SK-N-SH (cell line): ENCODE measurements around the gene RAD51B. TPM values are rescaled to one million over a fixed set of nuclear protein-coding genes. Genes with fewer than 3 reads are reported as not detected.

Experiments used
- CTCF ChIA-PET: fragments of 300-600, 350-600 bp; formaldehyde crosslinking; extraction: SDS; loops from one replicate; lab custom pipeline; 2021; lab: Yijun Ruan, JAX
- POLR2A ChIA-PET: fragments of 350-600 bp; sonication (Branson Sonifier 250); formaldehyde crosslinking; extraction: SDS; loops from one replicate; lab custom pipeline; 2020; ENCODE audit warnings: antibody characterized with exemption, inconsistent platforms; lab: Yijun Ruan, JAX
- DNase-seq: peaks from one replicate; pipeline ENCODE4 v3.0.0; 2012
- H2AFZ ChIP-seq: fragments of 200-600 bp; sonication (generic); 2 replicates; pipeline ENCODE4 v1.8.1; 2016; ENCODE audit warnings: antibody characterized with exemption, mild to moderate bottlenecking, low read depth
- H3F3A ChIP-seq: fragments of 200-600 bp; sonication (generic); replicated peaks from 2 replicates; pipeline ENCODE3; 2016; ENCODE audit warnings: antibody characterized with exemption, mild to moderate bottlenecking; ENCODE audit not compliant: insufficient read depth
- H3K27ac ChIP-seq, 2 experiments: fragments of 200-500 bp in 1 of 2; fragments of 200-600 bp in 1 of 2; sonication (Bioruptor generic) in 1 of 2; sonication (generic), shearing (Covaris generic) in 1 of 2; 2 replicates each; pipeline versions ENCODE4 v1.5.1 to v1.6.1; 2014 to 2016; ENCODE audit warnings: low read depth in 2 of 2, inconsistent platforms in 1 of 2, low read length in 1 of 2, mild to moderate bottlenecking in 1 of 2, mixed read lengths in 1 of 2
- H3K27me3 ChIP-seq: fragments of 200-600 bp; sonication (generic), shearing (Covaris generic); 2 replicates; pipeline ENCODE4 v1.6.1; 2016; ENCODE audit warnings: mixed run types; ENCODE audit not compliant: insufficient read depth
- H3K36me3 ChIP-seq, 2 experiments: fragments of 200-500 bp in 1 of 2; fragments of 200-600 bp in 1 of 2; sonication (Bioruptor generic) in 1 of 2; sonication (generic) in 1 of 2; replicated peaks in 1 of 2; 2 replicates each; pipeline versions ENCODE3 to v1.5.1; 2014 to 2016; ENCODE audit warnings: low read length in 1 of 2, mild to moderate bottlenecking in 1 of 2; ENCODE audit not compliant: insufficient read depth in 2 of 2, control insufficient read depth in 1 of 2
- H3K4me1 ChIP-seq, 2 experiments: fragments of 200-500 bp in 1 of 2; fragments of 200-600 bp in 1 of 2; sonication (Bioruptor generic) in 1 of 2; sonication (generic), shearing (Covaris generic) in 1 of 2; 2 replicates each; pipeline versions ENCODE4 v1.5.1 to v1.6.1; 2014 to 2016; ENCODE audit warnings: low read depth in 1 of 2, low read length in 1 of 2, mixed run types in 1 of 2; ENCODE audit not compliant: insufficient read depth in 2 of 2, control insufficient read depth in 1 of 2
- H3K4me2 ChIP-seq: fragments of 200-600 bp; sonication (generic), shearing (Covaris generic); 2 replicates; pipeline ENCODE4 v1.6.1; 2017; ENCODE audit warnings: mixed run types
- H3K4me3 ChIP-seq, 2 experiments: fragments of 200-500 bp in 1 of 2; fragments of 200-600 bp in 1 of 2; sonication (Bioruptor generic) in 1 of 2; sonication (generic), shearing (Covaris generic) in 1 of 2; 2 replicates each; pipeline versions ENCODE4 v1.5.1 to v1.8.1; 2014 to 2016; ENCODE audit warnings: low read depth in 2 of 2, inconsistent platforms in 1 of 2, low read length in 1 of 2, mild to moderate bottlenecking in 1 of 2, mixed read lengths in 1 of 2, moderate library complexity in 1 of 2
- H3K79me2 ChIP-seq: fragments of 200-600 bp; sonication (generic); 2 replicates; pipeline ENCODE4 v1.8.1; 2017; ENCODE audit warnings: mild to moderate bottlenecking; ENCODE audit not compliant: insufficient read depth
- H3K9ac ChIP-seq: fragments of 200-600 bp; sonication (generic); 2 replicates; pipeline ENCODE4 v1.6.1; 2017; ENCODE audit warnings: mixed run types
- H3K9me2 ChIP-seq: fragments of 200-600 bp; sonication (generic); 2 replicates; pipeline ENCODE4 v1.6.1; 2017; ENCODE audit warnings: mixed run types
- H3K9me3 ChIP-seq: fragments of 200-600 bp; sonication (generic); 2 replicates; pipeline ENCODE4 v1.6.1; 2017; ENCODE audit warnings: mixed run types, mild to moderate bottlenecking, moderate library complexity
- H4K20me1 ChIP-seq: fragments of 200-600 bp; sonication (generic); 2 replicates; pipeline ENCODE4 v1.6.1; 2017; ENCODE audit warnings: mild to moderate bottlenecking, mixed run types; ENCODE audit not compliant: insufficient read depth
- CHD2 ChIP-seq: fragments of 150-350 bp; IDR thresholded peaks from 2 replicates; pipeline ENCODE4 v1.6.1; 2018; ENCODE audit warnings: low read length; ENCODE audit not compliant: partially characterized antibody
- ELF1 ChIP-seq: IDR thresholded peaks from 2 replicates; pipeline ENCODE4 v1.4.0; 2012
- GABPA ChIP-seq: IDR thresholded peaks from 2 replicates; pipeline ENCODE4 v1.4.0; 2012; ENCODE audit warnings: low read depth, mild to moderate bottlenecking
- NFIC ChIP-seq: IDR thresholded peaks from 2 replicates; pipeline ENCODE4 v1.4.0; 2012; ENCODE audit warnings: borderline replicate concordance
- POLR2AphosphoS5 ChIP-seq: IDR thresholded peaks from 2 replicates; pipeline ENCODE4 v1.6.1; 2012; ENCODE audit warnings: low read depth, low read length
- RAD21 ChIP-seq: IDR thresholded peaks from 2 replicates; pipeline ENCODE4 v1.6.1; 2012; ENCODE audit warnings: mild to moderate bottlenecking, low read length
- RCOR1 ChIP-seq: fragments of 150-350 bp; IDR thresholded peaks from 2 replicates; pipeline ENCODE4 v1.6.1; 2017; ENCODE audit warnings: antibody characterized with exemption, low read length
- RXRA ChIP-seq: IDR thresholded peaks from 2 replicates; pipeline ENCODE4 v1.4.0; 2012; ENCODE audit warnings: low read depth, mild to moderate bottlenecking, borderline replicate concordance
- SIN3A ChIP-seq: IDR thresholded peaks from 2 replicates; pipeline ENCODE4 v1.6.1; 2012; ENCODE audit warnings: low read depth, mild to moderate bottlenecking, low read length, moderate library complexity, borderline replicate concordance
- SMC3 ChIP-seq: IDR thresholded peaks from 2 replicates; pipeline ENCODE4 v1.6.1; 2012; ENCODE audit warnings: low read depth, low read length, improper control_type of control experiment
- TAF1 ChIP-seq: IDR thresholded peaks from 2 replicates; pipeline ENCODE4 v1.6.1; 2012; ENCODE audit warnings: low read depth, mild to moderate bottlenecking, low read length, moderate library complexity, borderline replicate concordance
- TEAD4 ChIP-seq: IDR thresholded peaks from 2 replicates; pipeline ENCODE4 v1.4.0; 2012; ENCODE audit warnings: mild to moderate bottlenecking, borderline replicate concordance; ENCODE audit not compliant: insufficient read depth
- WGBS: methylation state at CpG from one replicate; pipeline ENCODE4 v1.1.6; 2017; ENCODE audit warnings: low lambda C conversion rate; 5-methylcytosine and 5-hydroxymethylcytosine counted together
- polyA plus RNA-seq, 3 experiments: library from polyadenylated mRNA; depleted of rRNA; stranded (reverse); fragments of >200 nt; gene quantifications; 2 replicates each; pipeline ENCODE4 v1.2.3, GENCODE V29; 2012
- TF ChIP-seq, protein P1 (sequence below): IDR thresholded peaks from 2 replicates; pipeline ENCODE4 v1.4.0; 2012; ENCODE audit warnings: low read depth, borderline replicate concordance

The RAD51B gene
- polyA plus RNA-seq, 1 of the 3 experiments (the other 2 are of a cell fraction), result 6.0 TPM

DNA sequence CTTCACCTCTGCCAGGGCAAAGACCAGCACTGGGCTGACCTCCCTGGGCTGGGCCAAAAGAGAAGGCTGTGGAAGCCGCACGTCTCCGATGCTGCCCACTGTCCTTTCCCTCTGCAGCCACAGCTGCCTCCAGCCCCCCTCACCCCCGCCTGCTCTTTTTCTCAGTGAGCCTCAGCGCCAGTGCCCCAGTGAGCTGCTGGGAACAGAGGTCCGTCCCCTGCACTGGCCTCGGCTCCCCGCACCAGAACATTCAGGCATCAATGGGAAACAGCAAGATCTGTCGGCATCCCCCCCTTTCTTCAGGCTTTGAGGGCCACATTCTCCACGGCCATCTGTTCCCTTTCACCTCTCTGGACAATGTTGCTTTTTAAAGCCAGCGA, 575.2 kb downstream of the RAD51B start:
- Histone ChIP-seq H3K79me2 (no peaks in the 10 kb centered on the region), H3K27me3 (no peaks in the 10 kb centered on the region), H3K9me3 (no peaks in the 10 kb centered on the region), H2AFZ (no peak overlapping the region), H3K9me2 (no peaks in the 10 kb centered on the region), H4K20me1 (no peaks in the 10 kb centered on the region), H3K9ac (no peak overlapping the region), H3K27ac (no peak overlapping the region), H3K4me3 (no peak overlapping the region), H3K36me3 (no peaks in the 10 kb centered on the region), H3F3A (no peaks in the 10 kb centered on the region), H3K4me2 (no peak overlapping the region), H3K4me1 (peaks cover 12 to 27% of the 10 kb centered on the region in 2 experiments)
- ChIA-PET CTCF (interaction anchor here (1.2 kb wide), 1 partner anchor 21 kb away, joined by 3 read pairs; no protein-coding TSS in a partner anchor), POLR2A (no interaction called here)
- DNase-seq, result no peak
- 96% methylated on average over 11 of the region's 11 CpGs for WGBS
- TF ChIP-seq, protein P1, sequence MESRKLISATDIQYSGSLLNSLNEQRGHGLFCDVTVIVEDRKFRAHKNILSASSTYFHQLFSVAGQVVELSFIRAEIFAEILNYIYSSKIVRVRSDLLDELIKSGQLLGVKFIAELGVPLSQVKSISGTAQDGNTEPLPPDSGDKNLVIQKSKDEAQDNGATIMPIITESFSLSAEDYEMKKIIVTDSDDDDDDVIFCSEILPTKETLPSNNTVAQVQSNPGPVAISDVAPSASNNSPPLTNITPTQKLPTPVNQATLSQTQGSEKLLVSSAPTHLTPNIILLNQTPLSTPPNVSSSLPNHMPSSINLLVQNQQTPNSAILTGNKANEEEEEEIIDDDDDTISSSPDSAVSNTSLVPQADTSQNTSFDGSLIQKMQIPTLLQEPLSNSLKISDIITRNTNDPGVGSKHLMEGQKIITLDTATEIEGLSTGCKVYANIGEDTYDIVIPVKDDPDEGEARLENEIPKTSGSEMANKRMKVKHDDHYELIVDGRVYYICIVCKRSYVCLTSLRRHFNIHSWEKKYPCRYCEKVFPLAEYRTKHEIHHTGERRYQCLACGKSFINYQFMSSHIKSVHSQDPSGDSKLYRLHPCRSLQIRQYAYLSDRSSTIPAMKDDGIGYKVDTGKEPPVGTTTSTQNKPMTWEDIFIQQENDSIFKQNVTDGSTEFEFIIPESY, result no peak
- no peak for TF ChIP-seq SMC3
- no peak for TF ChIP-seq TEAD4
- TF ChIP-seq NFIC, result no peak
- TF ChIP-seq RCOR1, result no peak
- no peak for TF ChIP-seq POLR2AphosphoS5
- no peak for TF ChIP-seq GABPA

DNA sequence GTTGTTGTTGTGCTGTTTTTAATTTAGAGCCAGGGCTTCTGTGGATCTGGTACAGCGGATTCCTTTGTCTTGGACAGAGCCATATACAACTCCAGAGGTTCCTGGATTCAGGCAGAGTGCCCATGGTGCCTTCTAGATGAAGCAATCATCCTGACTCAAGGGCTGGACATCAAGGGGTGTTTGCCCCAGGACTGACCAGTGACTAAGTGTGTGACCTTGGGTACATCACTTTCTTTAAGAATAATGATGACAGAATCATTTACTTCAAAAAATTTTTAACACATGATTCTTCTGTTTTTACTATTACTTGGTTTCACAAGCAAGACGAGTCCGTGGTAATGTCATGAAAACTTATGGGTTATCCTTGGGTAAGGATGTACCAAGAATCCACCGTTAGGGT, 576.0 kb downstream of the RAD51B start:
- no peaks in the 10 kb centered on the region for H4K20me1 ChIP-seq
- H3K4me1 ChIP-seq, result peaks cover 12 to 29% of the 10 kb centered on the region in 2 experiments
- H3K4me3 ChIP-seq, result no peak overlapping the region
- 91% methylated on average over 4 of the region's 4 CpGs for WGBS
- no peak for DNase-seq
- no peak overlapping the region for H3K4me2 ChIP-seq
- H3K79me2 ChIP-seq, result no peaks in the 10 kb centered on the region
- no peak overlapping the region for H3K9ac ChIP-seq
- no peaks in the 10 kb centered on the region for H3K9me2 ChIP-seq
- TF ChIP-seq RXRA (0 out of 2 replicates have a peak, but pooled peaks have one; percentile 19), SIN3A (no peak), RCOR1 (no peak), TAF1 (no peak), CHD2 (no peak), RAD21 (no peak), ELF1 (no peak)
- TF ChIP-seq, all 33 proteins: peak for 1
- H3K9me3 ChIP-seq, result no peaks in the 10 kb centered on the region
- no peaks in the 10 kb centered on the region for H3K27me3 ChIP-seq
- ChIA-PET CTCF (no interaction called here), POLR2A (no interaction called here)
- no peak overlapping the region for H2AFZ ChIP-seq
- no peaks in the 10 kb centered on the region for H3K36me3 ChIP-seq
- no peaks in the 10 kb centered on the region for H3F3A ChIP-seq
- H3K27ac ChIP-seq, result no peak overlapping the region
